Gastroesophageal sphincter (tissue), 4 donors: Measurements from ENCODE around the gene PTPRU. TPM values are rescaled to one million over a fixed set of nuclear protein-coding genes. Genes with fewer than 3 reads are reported as not detected.

ENCODE experiments used
- ATAC-seq: fragments of 150-250 bp; one replicate; pipeline ENCODE4 v1.9.1; 2016; ENCODE audit warnings: mild to moderate bottlenecking, moderate library complexity
- H3K27ac ChIP-seq, 4 donors: fragments of 200-600 bp; sonication (generic) in 3 of 4; 1 replicate in 3 of 4; 2 replicates in 1 of 4; pipeline ENCODE4 v1.5.1; 2016 to 2019
- H3K27me3 ChIP-seq: fragments of 200-600 bp; sonication (generic); one replicate; pipeline ENCODE4 v1.5.1; 2019
- H3K36me3 ChIP-seq, 2 donors: fragments of 200-600 bp; sonication (generic); one replicate each; pipeline ENCODE4 v1.5.1; 2019; ENCODE audit warnings: control low read depth in 1 of 2
- H3K4me1 ChIP-seq, 3 donors: fragments of 200-600 bp; sonication (generic); 1 replicate in 2 of 3; 2 replicates in 1 of 3; pipeline ENCODE4 v1.5.1; 2016 to 2019; ENCODE audit warnings: control low read depth in 2 of 3
- H3K4me3 ChIP-seq, 2 donors: fragments of 200-600 bp; sonication (generic); one replicate each; pipeline ENCODE4 v1.5.1; 2019; ENCODE audit warnings: mild to moderate bottlenecking in 1 of 2, moderate library complexity in 1 of 2
- H3K9me3 ChIP-seq, 3 donors: fragments of 200-600 bp; sonication (generic); one replicate each; pipeline ENCODE4 v1.5.1; 2017 to 2019; ENCODE audit warnings: control low read depth in 2 of 3
- EP300 ChIP-seq: sonication (generic); formaldehyde crosslinking; IDR thresholded peaks from one replicate; pipeline ENCODE4 v1.6.1; 2017; ENCODE audit warnings: antibody characterized with exemption, mild to moderate bottlenecking
- POLR2A ChIP-seq, 2 donors: fragments of 450-650 bp; IDR thresholded peaks; one replicate each; pipeline ENCODE4 v1.6.1; 2017; ENCODE audit warnings: antibody characterized with exemption in 2 of 2, mild to moderate bottlenecking in 2 of 2, moderate library complexity in 1 of 2
- POLR2AphosphoS5 ChIP-seq: sonication (generic); formaldehyde crosslinking; IDR thresholded peaks from one replicate; pipeline ENCODE4 v1.6.1; 2017; ENCODE audit warnings: antibody characterized with exemption
- WGBS, 2 donors: methylation state at CpG; one replicate each; pipeline ENCODE4 v1.1.5; 2018; ENCODE audit warnings: low coverage in 1 of 2; 5-methylcytosine and 5-hydroxymethylcytosine counted together
- total RNA-seq, 4 donors: library from RNA; depleted of rRNA; stranded (reverse); fragments of >200 nt; gene quantifications; one replicate each; pipeline ENCODE4 v1.1.0, GENCODE V29; 2016
- TF ChIP-seq, protein P1 (sequence below), 4 experiments: fragments of 200-600 bp in 2 of 4; fragments of 450-650 bp in 2 of 4; sonication (generic) in 1 of 4; IDR thresholded peaks; one replicate each; pipeline ENCODE4 v1.5.1; 2017 to 2019; ENCODE audit warnings: antibody characterized with exemption in 4 of 4, mild to moderate bottlenecking in 2 of 4, moderate library complexity in 2 of 4

Gene PTPRU
- total RNA-seq, 4 donors from 2014 or later, result 11.1 to 30.5 (median 23.7) TPM

GRCh38 chr1:29195881-29196291 lies 40.4 kb upstream of the PTPRU start:
- H3K36me3 ChIP-seq, result peaks cover 0 to 86% of the 10 kb centered on the region in 2 donors
- no peaks in the 10 kb centered on the region for H3K27me3 ChIP-seq
- 100% methylated on average over 1 of the region's 8 CpGs; no CpG with 5 or more reads in 1 of the 2 donors for WGBS, 2 donors
- H3K4me1 ChIP-seq, result no peaks in the 10 kb centered on the region
- ATAC-seq, result no peak
- H3K27ac ChIP-seq, result no peak overlapping the region
- H3K4me3 ChIP-seq, result no peak overlapping the region
- TF ChIP-seq, protein P1, sequence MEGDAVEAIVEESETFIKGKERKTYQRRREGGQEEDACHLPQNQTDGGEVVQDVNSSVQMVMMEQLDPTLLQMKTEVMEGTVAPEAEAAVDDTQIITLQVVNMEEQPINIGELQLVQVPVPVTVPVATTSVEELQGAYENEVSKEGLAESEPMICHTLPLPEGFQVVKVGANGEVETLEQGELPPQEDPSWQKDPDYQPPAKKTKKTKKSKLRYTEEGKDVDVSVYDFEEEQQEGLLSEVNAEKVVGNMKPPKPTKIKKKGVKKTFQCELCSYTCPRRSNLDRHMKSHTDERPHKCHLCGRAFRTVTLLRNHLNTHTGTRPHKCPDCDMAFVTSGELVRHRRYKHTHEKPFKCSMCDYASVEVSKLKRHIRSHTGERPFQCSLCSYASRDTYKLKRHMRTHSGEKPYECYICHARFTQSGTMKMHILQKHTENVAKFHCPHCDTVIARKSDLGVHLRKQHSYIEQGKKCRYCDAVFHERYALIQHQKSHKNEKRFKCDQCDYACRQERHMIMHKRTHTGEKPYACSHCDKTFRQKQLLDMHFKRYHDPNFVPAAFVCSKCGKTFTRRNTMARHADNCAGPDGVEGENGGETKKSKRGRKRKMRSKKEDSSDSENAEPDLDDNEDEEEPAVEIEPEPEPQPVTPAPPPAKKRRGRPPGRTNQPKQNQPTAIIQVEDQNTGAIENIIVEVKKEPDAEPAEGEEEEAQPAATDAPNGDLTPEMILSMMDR (IDR thresholded peaks at IDR 0.05), result no peak
- TF ChIP-seq EP300, result no peak
- TF ChIP-seq POLR2A (IDR thresholded peaks at IDR 0.05), result no peak
- TF ChIP-seq POLR2AphosphoS5, result no peak
- H3K9me3 ChIP-seq, result no peaks in the 10 kb centered on the region

- no peaks in the 10 kb centered on the region for H3K9me3 ChIP-seq
- no peak overlapping the region for H3K4me3 ChIP-seq
- peaks cover 0 to 5% (median 3%) of the 10 kb centered on the region in 3 donors for H3K4me1 ChIP-seq
- no peak overlapping the region for H3K27ac ChIP-seq
- H3K27me3 ChIP-seq, result no peaks in the 10 kb centered on the region
- 42 to 61% methylated on average over 5 to 7 of the region's 7 CpGs for WGBS, 2 donors
- H3K36me3 ChIP-seq, result peaks cover 0 to 97% of the 10 kb centered on the region in 2 donors
- no peak for TF ChIP-seq EP300
- no peak for TF ChIP-seq POLR2A (IDR thresholded peaks at IDR 0.05)
- ATAC-seq, result no peak
These were observed 39.3 kb upstream of the PTPRU start for GRCh38 chr1:29196863-29197589.

DNA sequence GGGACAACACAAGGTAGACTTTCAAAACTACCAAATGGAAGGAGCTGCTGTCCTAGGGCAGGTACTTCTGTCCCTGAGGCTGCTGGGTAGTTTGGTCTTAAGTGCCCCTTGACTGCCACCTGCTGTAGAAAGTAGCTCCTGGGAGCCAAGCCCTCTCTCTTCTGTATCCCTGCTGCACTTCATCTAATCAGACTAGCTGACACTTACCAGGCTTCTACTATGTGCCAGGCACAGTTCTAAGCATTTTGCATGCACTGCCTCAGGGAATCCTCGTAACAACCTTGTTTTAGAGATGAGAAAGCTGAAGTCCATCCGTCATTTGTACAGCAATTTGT lies 38.8 kb upstream of the PTPRU start:
- Histone ChIP-seq H3K4me1 (peaks cover 3 to 10% (median 8%) of the 10 kb centered on the region in 3 donors), H3K36me3 (peaks cover 0 to 94% of the 10 kb centered on the region in 2 donors), H3K27me3 (no peaks in the 10 kb centered on the region), H3K9me3 (no peaks in the 10 kb centered on the region), H3K4me3 (no peak overlapping the region), H3K27ac (no peak overlapping the region)
- TF ChIP-seq, protein P1 (IDR thresholded peaks at IDR 0.05), result peak in 1 of 4 experiments; percentile 29
- TF ChIP-seq EP300, result no peak
- 72% methylated on average over 2 of the region's 2 CpGs; no CpG with 5 or more reads in 1 of the 2 donors for WGBS, 2 donors
- ATAC-seq, result no peak

GRCh38 chr1:29197993-29198392 lies 38.3 kb upstream of the PTPRU start:
- ATAC-seq, result no peak
- H3K27ac ChIP-seq, result no peak overlapping the region
- H3K4me3 ChIP-seq, result no peak overlapping the region
- no peaks in the 10 kb centered on the region for H3K27me3 ChIP-seq
- 89 to 91% methylated on average over 3 to 8 of the region's 12 CpGs for WGBS, 2 donors
- peaks cover 0 to 90% of the 10 kb centered on the region in 2 donors for H3K36me3 ChIP-seq
- peaks cover 3 to 12% (median 10%) of the 10 kb centered on the region in 3 donors for H3K4me1 ChIP-seq
- H3K9me3 ChIP-seq, result no peaks in the 10 kb centered on the region
- TF ChIP-seq, protein P1 (IDR thresholded peaks at IDR 0.05), result no peak
- TF ChIP-seq POLR2AphosphoS5, result no peak

GRCh38 chr1:29200906-29201594 lies 35.3 kb upstream of the PTPRU start:
- no peak overlapping the region for H3K4me3 ChIP-seq
- H3K4me1 ChIP-seq, result peaks cover 3 to 12% (median 10%) of the 10 kb centered on the region in 3 donors
- H3K9me3 ChIP-seq, result no peaks in the 10 kb centered on the region
- H3K36me3 ChIP-seq, result peaks cover 0 to 86% of the 10 kb centered on the region in 2 donors
- 86% methylated on average over 5 of the region's 5 CpGs; no CpG with 5 or more reads in 1 of the 2 donors for WGBS, 2 donors
- no peaks in the 10 kb centered on the region for H3K27me3 ChIP-seq
- peak overlapping the region in 1 of 4 donors; percentile 76 for H3K27ac ChIP-seq
- TF ChIP-seq, protein P1 (IDR thresholded peaks at IDR 0.05), result no peak
- TF ChIP-seq POLR2A (IDR thresholded peaks at IDR 0.05) (no peak), EP300 (no peak), POLR2AphosphoS5 (no peak)
- ATAC-seq, result no peak
